ENCODE data around the gene HADHA. TPM values are rescaled to one million over a fixed set of nuclear protein-coding genes. Genes with fewer than 3 reads are reported as not detected.
"Not testable (repeated sequence)": the region's sequence is repeated elsewhere in the genome, so short reads cannot be mapped to it uniquely, and the experiment has no call there.

HADHA gene
- total RNA-seq, 1 donor from 2014 or later: 89.0 TPM

DNA sequence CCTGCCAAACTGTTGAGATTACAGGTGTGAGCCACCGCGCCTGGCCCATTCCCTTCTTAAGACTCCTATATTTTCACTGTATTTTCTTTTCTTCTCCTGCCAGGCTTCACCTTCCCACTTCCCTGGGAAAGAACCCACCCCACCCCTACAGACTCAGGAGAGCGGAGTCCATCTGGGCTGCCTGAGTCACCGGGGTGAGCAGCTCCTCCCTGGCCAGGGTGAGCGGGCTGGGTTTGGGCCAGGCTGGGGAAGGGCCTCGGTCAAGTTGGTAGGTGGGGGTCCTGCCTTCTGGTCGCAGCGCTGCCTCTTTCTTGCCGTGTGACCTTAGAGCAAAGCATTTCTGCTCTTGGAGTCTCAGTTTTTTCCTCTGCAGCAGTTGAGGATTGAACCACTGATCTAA, 73.6 kb downstream of the HADHA start:
- TF ChIP-seq, protein P1, sequence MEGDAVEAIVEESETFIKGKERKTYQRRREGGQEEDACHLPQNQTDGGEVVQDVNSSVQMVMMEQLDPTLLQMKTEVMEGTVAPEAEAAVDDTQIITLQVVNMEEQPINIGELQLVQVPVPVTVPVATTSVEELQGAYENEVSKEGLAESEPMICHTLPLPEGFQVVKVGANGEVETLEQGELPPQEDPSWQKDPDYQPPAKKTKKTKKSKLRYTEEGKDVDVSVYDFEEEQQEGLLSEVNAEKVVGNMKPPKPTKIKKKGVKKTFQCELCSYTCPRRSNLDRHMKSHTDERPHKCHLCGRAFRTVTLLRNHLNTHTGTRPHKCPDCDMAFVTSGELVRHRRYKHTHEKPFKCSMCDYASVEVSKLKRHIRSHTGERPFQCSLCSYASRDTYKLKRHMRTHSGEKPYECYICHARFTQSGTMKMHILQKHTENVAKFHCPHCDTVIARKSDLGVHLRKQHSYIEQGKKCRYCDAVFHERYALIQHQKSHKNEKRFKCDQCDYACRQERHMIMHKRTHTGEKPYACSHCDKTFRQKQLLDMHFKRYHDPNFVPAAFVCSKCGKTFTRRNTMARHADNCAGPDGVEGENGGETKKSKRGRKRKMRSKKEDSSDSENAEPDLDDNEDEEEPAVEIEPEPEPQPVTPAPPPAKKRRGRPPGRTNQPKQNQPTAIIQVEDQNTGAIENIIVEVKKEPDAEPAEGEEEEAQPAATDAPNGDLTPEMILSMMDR (conservative IDR thresholded peaks at IDR 0.05; ENCODE audit: low read depth, low read length): no peak
- no peak overlapping the region for H3K4me3 ChIP-seq (ENCODE audit: low read depth, low read length)
- DNase-seq (ENCODE audit: low read depth): no peak

DNA sequence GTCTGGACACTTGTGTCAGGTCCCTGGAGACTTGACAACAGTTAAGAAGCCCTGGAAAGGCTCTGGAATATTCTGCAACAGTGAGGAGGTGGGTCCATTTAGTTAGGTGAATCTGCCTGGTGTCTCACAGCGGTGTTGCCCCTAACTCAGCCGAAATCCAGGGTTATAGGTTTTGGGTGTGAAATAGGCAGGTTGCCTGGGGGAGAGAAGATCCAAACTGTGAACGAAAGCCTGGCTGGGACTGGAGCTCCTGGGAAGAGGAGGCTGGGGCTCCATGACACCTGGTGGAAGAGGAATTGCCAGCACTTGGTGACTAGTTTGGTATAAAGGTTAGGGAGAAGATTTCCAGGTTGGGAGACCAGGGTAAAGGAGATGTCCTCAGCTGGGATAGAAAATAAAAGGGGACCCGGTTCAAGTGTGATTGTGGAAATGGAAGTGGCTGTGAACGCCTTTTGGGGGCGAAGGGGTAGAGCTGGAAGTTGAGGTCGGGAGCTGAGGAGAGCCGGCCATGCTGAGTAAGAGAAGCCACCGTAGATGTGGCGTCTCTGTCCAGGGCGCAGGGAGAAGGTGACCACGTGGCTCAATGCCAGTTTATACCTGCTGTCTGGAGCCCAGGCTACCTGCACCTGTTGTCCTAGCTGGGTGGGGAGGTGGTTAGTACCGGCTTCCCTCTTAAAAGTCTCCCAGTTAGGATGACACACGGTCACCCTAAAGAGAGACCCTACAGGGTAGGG, 74.6 kb downstream of the HADHA start:
- DNase-seq (ENCODE audit: low read depth): no peak
- no peak overlapping the region for H3K4me3 ChIP-seq (ENCODE audit: low read depth, low read length)
- TF ChIP-seq, protein P1 (conservative IDR thresholded peaks at IDR 0.05; ENCODE audit: low read depth, low read length): no peak

DNA sequence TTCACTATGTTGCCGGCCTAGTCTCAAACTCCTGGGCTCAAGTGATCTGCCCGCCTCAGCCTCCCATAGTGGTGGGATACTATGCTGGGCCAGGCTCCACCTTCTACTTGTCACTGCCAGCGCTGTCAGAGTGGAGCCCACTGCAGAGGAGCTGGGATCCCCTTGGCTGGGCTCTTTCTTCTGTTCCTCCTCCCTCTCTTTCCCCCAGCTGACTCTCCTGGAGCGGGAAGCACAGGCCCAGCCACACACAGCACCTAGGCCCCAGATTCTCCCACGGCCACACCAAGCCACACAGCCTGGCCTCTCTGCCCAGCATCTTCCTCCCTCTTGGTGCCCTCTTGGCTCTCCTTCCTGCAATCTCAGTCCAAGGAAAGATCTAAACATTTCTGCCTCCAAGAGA, 75.2 kb downstream of the HADHA start:
- DNase-seq (ENCODE audit: low read depth): no peak
- no peak overlapping the region for H3K4me3 ChIP-seq (ENCODE audit: low read depth, low read length)
- TF ChIP-seq, protein P1 (conservative IDR thresholded peaks at IDR 0.05; ENCODE audit: low read depth, low read length): no peak

DNA sequence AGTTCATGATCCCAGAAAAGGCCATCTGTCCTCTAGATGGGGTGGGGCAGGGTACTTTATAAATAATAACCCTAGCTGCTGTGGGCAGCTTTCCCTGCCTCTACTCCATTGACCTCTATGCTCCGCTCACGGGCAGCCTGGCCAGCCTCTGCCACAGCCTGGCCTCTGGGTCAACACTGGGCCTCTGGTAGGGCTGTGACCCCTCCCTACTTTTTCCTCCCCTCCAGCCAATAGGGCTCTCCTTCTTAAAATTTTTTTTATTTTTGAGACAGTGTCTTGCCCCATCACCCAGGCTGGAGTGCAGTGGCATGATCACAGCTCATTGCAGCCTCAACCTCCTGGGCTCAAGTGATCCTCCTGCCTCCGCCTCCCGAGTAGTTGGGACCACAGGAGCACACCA, 75.6 kb downstream of the HADHA start:
- no peak overlapping the region for H3K4me3 ChIP-seq (ENCODE audit: low read depth, low read length)
- TF ChIP-seq, protein P1 (conservative IDR thresholded peaks at IDR 0.05; ENCODE audit: low read depth, low read length): no peak
- DNase-seq (ENCODE audit: low read depth): no peak

DNA sequence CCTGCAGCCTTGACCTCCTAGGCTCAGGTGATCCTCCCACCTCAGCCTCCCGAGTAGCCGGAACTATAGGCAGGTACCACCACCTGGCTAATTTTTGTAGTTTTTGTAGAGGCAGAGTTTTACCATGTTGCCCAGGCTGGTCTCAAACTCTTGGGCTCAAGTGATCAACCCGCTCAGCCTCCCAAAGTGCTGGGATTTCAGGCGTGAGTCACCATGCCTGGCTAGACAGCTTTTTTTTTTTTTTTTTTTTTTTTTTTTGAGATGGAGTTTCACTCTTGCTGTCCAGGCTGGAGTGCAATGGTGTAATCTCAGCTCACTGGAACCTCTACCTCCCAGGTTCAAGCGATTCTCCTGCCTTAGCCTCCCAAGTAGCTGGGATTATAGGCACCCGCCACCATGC, 77.9 kb downstream of the HADHA start:
- H3K4me3 ChIP-seq (ENCODE audit: low read depth, low read length); DNase-seq (ENCODE audit: low read depth): not testable (repeated sequence)

DNA sequence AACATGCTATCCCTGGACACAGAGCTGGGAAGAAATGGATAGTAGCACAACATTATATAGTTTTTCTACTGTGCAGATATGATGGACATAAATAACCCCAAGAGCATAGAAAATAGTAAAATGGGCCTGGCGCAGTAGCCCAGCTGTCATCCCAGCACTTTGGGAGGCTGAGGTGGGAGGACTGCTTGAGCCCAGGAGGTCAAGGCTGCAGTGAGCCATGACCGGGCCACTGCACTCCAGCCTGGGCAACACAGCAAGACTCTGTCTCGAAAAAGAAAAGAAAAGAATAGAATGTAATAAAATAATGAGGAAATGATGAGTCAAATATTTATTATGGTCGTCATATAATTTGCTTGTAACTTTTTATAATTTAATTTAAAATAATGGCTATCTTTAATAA, 79.0 kb downstream of the HADHA start:
- DNase-seq (ENCODE audit: low read depth): no peak
- TF ChIP-seq, protein P1 (conservative IDR thresholded peaks at IDR 0.05; ENCODE audit: low read depth, low read length): no peak
- no peak overlapping the region for H3K4me3 ChIP-seq (ENCODE audit: low read depth, low read length)

DNA sequence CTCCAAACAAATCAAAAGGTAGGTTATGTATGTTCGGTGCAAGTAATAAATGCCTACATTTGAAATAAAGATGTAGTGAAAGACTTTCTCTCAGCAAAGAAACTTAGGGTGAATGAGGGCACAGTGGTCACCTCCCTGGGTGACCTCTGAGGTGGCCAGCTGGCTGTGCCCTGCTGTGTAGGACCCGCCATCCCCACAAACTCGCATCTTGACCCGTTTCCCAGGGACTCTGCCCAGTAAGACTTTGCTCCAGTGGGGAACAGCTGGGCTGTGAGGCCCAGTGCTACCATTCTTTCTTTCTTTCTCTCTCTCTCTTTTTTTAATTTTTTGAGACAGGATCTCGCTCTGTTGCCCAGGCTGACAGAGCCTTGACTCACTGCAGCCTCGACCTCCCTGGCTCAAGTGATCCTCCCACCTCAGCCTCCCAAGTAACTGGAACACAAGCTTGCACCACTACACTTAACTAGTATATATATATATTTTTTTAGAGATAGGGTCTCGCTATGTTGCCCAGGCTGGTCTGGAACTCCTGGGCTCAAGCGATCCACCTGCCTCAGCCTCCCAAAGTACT, 79.7 kb downstream of the HADHA start:
- no peak overlapping the region for H3K4me3 ChIP-seq (ENCODE audit: low read depth, low read length)
- no peak for DNase-seq (ENCODE audit: low read depth)
- TF ChIP-seq, protein P1 (conservative IDR thresholded peaks at IDR 0.05; ENCODE audit: low read depth, low read length): no peak
